Measurements from ENCODE around the gene BPNT1. TPM values are rescaled to one million over a fixed set of nuclear protein-coding genes. Genes with fewer than 3 reads are reported as not detected.

Gene BPNT1
- total and polyA plus RNA-seq, 2 of the 13 experiments (the other 11 are each of a cell fraction or from before 2014, with no cell fraction given): 35.2 to 43.9 TPM

GRCh38 chr1:220046052-220046930 is 43.3 kb downstream of the BPNT1 start, which contains the start of gene EPRS1 (continued):
- TF ChIP-seq ZNF292 (CRISPR knock-in tag; IDR thresholded peaks at IDR 0.05; ENCODE audit: borderline replicate concordance, low read depth): no peak; the same call in 1 of the 2 replicates
- TF ChIP-seq E2F2 (CRISPR knock-in tag; IDR thresholded peaks at IDR 0.05; ENCODE audit: borderline replicate concordance): no peak
- TF ChIP-seq ZNF777 (CRISPR knock-in tag; IDR thresholded peaks at IDR 0.05): no peak; the same call in 1 of the 2 replicates
- no peak for TF ChIP-seq RBM22 (optimal IDR thresholded peaks at IDR 0.05; ENCODE audit: low read length)
- no peak for TF ChIP-seq MTF2 (CRISPR knock-in tag; IDR thresholded peaks at IDR 0.05; ENCODE audit: borderline replicate concordance)
- no peak for TF ChIP-seq FOXK2 (IDR thresholded peaks at IDR 0.05)
- TF ChIP-seq PAX8 (CRISPR knock-in tag; IDR thresholded peaks at IDR 0.05; ENCODE audit: borderline replicate concordance): no peak
- 0 out of 2 replicates have a peak, but pooled peaks have one; percentile 42 for TF ChIP-seq ZNF761 (CRISPR knock-in tag; conservative IDR thresholded peaks at IDR 0.05)
- TF ChIP-seq ARNT (IDR thresholded peaks at IDR 0.05): no peak
- no peak; the same call in 1 of the 2 replicates for TF ChIP-seq GFI1 (CRISPR knock-in tag; IDR thresholded peaks at IDR 0.05; ENCODE audit: borderline replicate concordance)
- no peak for TF ChIP-seq SMARCE1 (IDR thresholded peaks at IDR 0.05; ENCODE audit: borderline replicate concordance)
- TF ChIP-seq U2AF2 (IDR thresholded peaks at IDR 0.05; ENCODE audit: low read depth, low read length): no peak
- peak; percentile 80; the same call in 1 of the 2 replicates for TF ChIP-seq ZNF672 (CRISPR knock-in tag; IDR thresholded peaks at IDR 0.05)
- TF ChIP-seq ZFYVE20 (CRISPR knock-in tag; IDR thresholded peaks at IDR 0.05; ENCODE audit: borderline replicate concordance, low read depth): no peak
- no peak for TF ChIP-seq MZF1 (CRISPR knock-in tag; IDR thresholded peaks at IDR 0.05; ENCODE audit: borderline replicate concordance)
- 0 out of 2 replicates have a peak, but pooled peaks have one; percentile 51 for TF ChIP-seq FUBP1 (CRISPR knock-in tag; IDR thresholded peaks at IDR 0.05; ENCODE audit: borderline replicate concordance)
- TF ChIP-seq ZNF24 (IDR thresholded peaks at IDR 0.05): no peak
- TF ChIP-seq KMT2A (CRISPR knock-in tag; IDR thresholded peaks at IDR 0.05): no peak; the same call in none of the 2 replicates
- TF ChIP-seq PAXIP1 (CRISPR knock-in tag; conservative IDR thresholded peaks at IDR 0.05): peak; percentile 59; the same call in 1 of the 2 replicates
- no peak; the same call in 1 of the 2 replicates for TF ChIP-seq ZFP1 (CRISPR knock-in tag; IDR thresholded peaks at IDR 0.05)

Data from HepG2 (cell line).